Endodermal cell (in vitro differentiated cells): ENCODE results near the gene ALDH9A1. TPM values are rescaled to one million over a fixed set of nuclear protein-coding genes. Genes with fewer than 3 reads are reported as not detected.

Source experiments
- DNase-seq: peaks from one replicate; pipeline ENCODE4 v3.0.0-alpha.2; 2017
- H3K27ac ChIP-seq: 2 replicates; pipeline ENCODE4 v1.5.1; 2013; ENCODE audit warnings: mild to moderate bottlenecking, low read depth, low read length, moderate library complexity
- H3K27me3 ChIP-seq: 2 replicates; pipeline ENCODE4 v1.6.1; 2013; ENCODE audit warnings: mild to moderate bottlenecking, low read length, moderate library complexity; ENCODE audit not compliant: insufficient read depth, control insufficient read depth, poor library complexity, severe bottlenecking
- H3K36me3 ChIP-seq: 2 replicates; pipeline ENCODE4 v1.7.0; 2013; ENCODE audit warnings: mild to moderate bottlenecking, low read length, moderate library complexity; ENCODE audit not compliant: control insufficient read depth, insufficient read depth
- H3K4me1 ChIP-seq: one replicate; pipeline ENCODE4 v1.7.0; 2013; ENCODE audit warnings: low read length; ENCODE audit not compliant: control insufficient read depth, insufficient read depth
- H3K4me3 ChIP-seq: 2 replicates; pipeline ENCODE4 v1.5.1; 2013; ENCODE audit warnings: mild to moderate bottlenecking, low read length, moderate library complexity
- H3K9ac ChIP-seq: 2 replicates; pipeline ENCODE4 v1.6.1; 2013; ENCODE audit warnings: mild to moderate bottlenecking, low read length, moderate library complexity; ENCODE audit not compliant: poor library complexity, severe bottlenecking; ENCODE audit errors: extremely low read depth
- H3K9me3 ChIP-seq: 2 replicates; pipeline ENCODE4 v1.6.1; 2013; ENCODE audit warnings: mild to moderate bottlenecking, low read length, moderate library complexity; ENCODE audit not compliant: control insufficient read depth
- H3K27ac Mint-ChIP-seq: 2 replicates; pipeline ENCODE4 v1.8.0; 2020; ENCODE audit warnings: mixed read lengths
- H3K27me3 Mint-ChIP-seq: 2 replicates; pipeline ENCODE4 v1.8.0; 2021; ENCODE audit warnings: mild to moderate bottlenecking, mixed read lengths; ENCODE audit not compliant: insufficient read depth
- H3K36me3 Mint-ChIP-seq: 2 replicates; pipeline ENCODE4 v1.8.0; 2020; ENCODE audit warnings: low read depth, mixed read lengths
- H3K4me1 Mint-ChIP-seq: 2 replicates; pipeline ENCODE4 v1.8.0; 2020; ENCODE audit warnings: mixed read lengths
- H3K4me3 Mint-ChIP-seq: 2 replicates; pipeline ENCODE4 v1.8.0; 2020; ENCODE audit warnings: mild to moderate bottlenecking, moderate library complexity, mixed read lengths
- H3K9me3 Mint-ChIP-seq: 2 replicates; pipeline ENCODE4 v1.8.0; 2020; ENCODE audit warnings: mild to moderate bottlenecking, mixed read lengths
- CTCF ChIP-seq: fragments of 200-600 bp; sonication (generic); conservative IDR thresholded peaks from 2 replicates; pipeline ENCODE4 v1.5.0; 2021; ENCODE audit warnings: antibody characterized with exemption, mild to moderate bottlenecking
- WGBS, 2 experiments: methylation state at CpG; one replicate each; pipeline versions ENCODE4 v1.1.5 to v1.1.7; 2013; ENCODE audit warnings: missing lambda C conversion rate in 2 of 2, mixed read lengths in 1 of 2; ENCODE audit not compliant: insufficient coverage in 1 of 2, insufficient read length in 1 of 2; 5-methylcytosine and 5-hydroxymethylcytosine counted together
- total RNA-seq, 2 donors: library from RNA; stranded (reverse); fragmentation: NEBNext Ultra II Directional in 1 of 2; extraction: Animal tissue kit (Norgen Biotek cat#: 25700) in 1 of 2; gene quantifications; 2 replicates in 1 of 2; 3 replicates in 1 of 2; pipeline ENCODE4 v1.2.1, GENCODE V29; 2021

The ALDH9A1 gene
- total RNA-seq, 2 donors from 2014 or later: 47.6 to 52.2 TPM

- no peak for TF ChIP-seq CTCF
- H3K36me3 Mint-ChIP-seq: peaks cover 72% of the 10 kb centered on the region
- no peak overlapping the region for H3K4me3 ChIP-seq
- no peaks in the 10 kb centered on the region for H3K4me1 ChIP-seq
- H3K9me3 ChIP-seq: peaks cover 24% of the 10 kb centered on the region
- no peaks in the 10 kb centered on the region for H3K27me3 Mint-ChIP-seq
- DNase-seq: no peak
- no peak overlapping the region for H3K27ac ChIP-seq
- H3K36me3 ChIP-seq: peaks cover 56% of the 10 kb centered on the region
- H3K27me3 ChIP-seq: no peaks in the 10 kb centered on the region
- 100% methylated on average over 1 of the region's 1 CpG; no CpG with 5 or more reads in 1 of the 2 experiments for WGBS, 2 experiments
- no peak overlapping the region for H3K27ac Mint-ChIP-seq
- no peak overlapping the region for H3K4me3 Mint-ChIP-seq
- no peak overlapping the region for H3K9ac ChIP-seq
- peaks cover 17% of the 10 kb centered on the region for H3K9me3 Mint-ChIP-seq
- H3K4me1 Mint-ChIP-seq: no peaks in the 10 kb centered on the region
Measured at GRCh38 chr1:165675794-165676193, 22.6 kb downstream of the ALDH9A1 start.

GRCh38 chr1:165674599-165674998, 23.8 kb downstream of the ALDH9A1 start:
- no peak overlapping the region for H3K27ac Mint-ChIP-seq
- Histone ChIP-seq H3K4me3 (no peak overlapping the region), H3K9me3 (peaks cover 13% of the 10 kb centered on the region), H3K4me1 (no peaks in the 10 kb centered on the region), H3K27me3 (no peaks in the 10 kb centered on the region), H3K27ac (no peak overlapping the region), H3K36me3 (peaks cover 46% of the 10 kb centered on the region), H3K9ac (no peak overlapping the region)
- WGBS, 2 experiments: 89 to 94% methylated on average over 5 to 8 of the region's 8 CpGs
- TF ChIP-seq CTCF: no peak
- no peak overlapping the region for H3K4me3 Mint-ChIP-seq
- no peaks in the 10 kb centered on the region for H3K4me1 Mint-ChIP-seq
- peaks cover 15% of the 10 kb centered on the region for H3K9me3 Mint-ChIP-seq
- no peak for DNase-seq
- no peaks in the 10 kb centered on the region for H3K27me3 Mint-ChIP-seq
- H3K36me3 Mint-ChIP-seq: peaks cover 70% of the 10 kb centered on the region

GRCh38 chr1:165671526-165671925, 26.8 kb downstream of the ALDH9A1 start:
- Histone ChIP-seq H3K9ac (no peak overlapping the region), H3K36me3 (peaks cover 42% of the 10 kb centered on the region), H3K27ac (no peak overlapping the region), H3K9me3 (peaks cover 8% of the 10 kb centered on the region), H3K4me1 (no peaks in the 10 kb centered on the region), H3K27me3 (no peaks in the 10 kb centered on the region), H3K4me3 (no peak overlapping the region)
- TF ChIP-seq CTCF: no peak
- 97% methylated on average over 2 of the region's 2 CpGs; no CpG with 5 or more reads in 1 of the 2 experiments for WGBS, 2 experiments
- no peak for DNase-seq
- H3K27me3 Mint-ChIP-seq: no peaks in the 10 kb centered on the region
- H3K4me3 Mint-ChIP-seq: no peak overlapping the region
- H3K9me3 Mint-ChIP-seq: peaks cover 13% of the 10 kb centered on the region
- H3K4me1 Mint-ChIP-seq: no peaks in the 10 kb centered on the region
- no peak overlapping the region for H3K27ac Mint-ChIP-seq
- H3K36me3 Mint-ChIP-seq: peaks cover 67% of the 10 kb centered on the region
